ENCODE measurements around the gene RANBP2. TPM values are rescaled to one million over a fixed set of nuclear protein-coding genes. Genes with fewer than 3 reads are reported as not detected.
"Not testable (repeated sequence)": the region's sequence is repeated elsewhere in the genome, so short reads cannot be mapped to it uniquely, and the experiment has no call there.

Gene RANBP2
- total RNA-seq (10 to 100 TPM; 59.8 to 86.7 (median 66.5) TPM), polyA plus RNA-seq (1 to 10 TPM; 7.4 to 9.6 (median 8.1) TPM)
- long read RNA-seq, donor 1, partial matches to known transcripts, result 5 of 5 reads
- long read RNA-seq, donor 1, other reads (novel, unspliced or antisense), result 0 of 5 reads
- long read RNA-seq, donor 2, result 0 reads

DNA sequence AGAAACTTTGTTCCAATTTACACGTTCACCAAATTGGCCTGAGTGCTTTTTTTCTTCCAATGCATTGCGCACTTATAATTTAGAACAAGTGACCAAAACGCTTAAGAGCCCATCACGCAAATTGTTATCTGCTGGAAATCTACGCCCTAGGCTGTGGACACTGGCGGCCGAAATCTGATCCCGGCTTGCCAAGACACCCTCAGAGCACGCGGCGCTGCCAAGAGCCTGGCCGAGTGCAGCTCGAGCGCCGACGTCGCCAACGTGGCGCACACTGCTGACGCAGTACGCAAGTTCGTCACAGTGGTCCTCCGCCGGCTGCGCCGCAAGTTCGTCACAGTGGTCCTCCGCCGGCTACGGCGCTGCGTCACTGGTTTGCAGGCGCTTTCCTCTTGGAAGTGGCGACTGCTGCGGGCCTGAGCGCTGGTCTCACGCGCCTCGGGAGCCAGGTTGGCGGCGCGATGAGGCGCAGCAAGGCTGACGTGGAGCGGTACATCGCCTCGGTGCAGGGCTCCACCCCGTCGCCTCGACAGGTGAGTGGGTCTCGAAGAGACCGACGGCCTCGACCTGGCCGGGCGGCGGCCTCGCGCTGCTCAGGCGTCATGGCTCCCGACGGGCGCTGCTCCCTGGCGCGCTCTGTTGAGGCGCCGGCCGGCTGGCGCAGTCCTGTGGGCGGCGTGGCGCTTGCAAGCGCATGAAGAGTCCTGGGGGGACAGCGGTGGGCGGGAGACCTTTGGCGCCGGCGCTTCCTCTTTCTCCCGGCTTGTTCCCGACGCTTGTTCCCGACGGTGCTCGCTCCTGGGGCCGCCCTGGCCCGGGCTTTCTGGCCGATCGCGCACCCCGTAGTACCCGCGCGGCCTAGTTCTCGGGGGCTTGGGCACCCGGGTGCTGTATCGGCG is at the start of gene RANBP2:
Gene RANBP2 (plus strand): TSS at position 334 of the 896 bp plus-strand sequence. CDS start 125 bp downstream, at position 459.
- peak within 1 kb of the TSS; percentile 69 to 94 (median 80) for H3K4me3 ChIP-seq
- peak within 1 kb of the TSS; percentile 94 to 99 (median 96) for H3K27ac ChIP-seq
- peak; percentile 98 for DNase-seq
- H3K4me1 ChIP-seq, result peaks cover 8 to 51% (median 27%) of the 10 kb centered on the region in 6 donors
- no peaks in the 10 kb centered on the region for H3K27me3 ChIP-seq (replicated peaks in 1 of 7)
- 0 to 1% (median 0%) methylated on average over 47 to 97 of the region's 97 CpGs for WGBS, 5 donors
- TF ChIP-seq POLR2A (IDR thresholded peaks at IDR 0.05) (peak in 2 of 3 donors; percentile 67 to 89), POLR2AphosphoS5 (IDR thresholded peaks at IDR 0.05) (peak; percentile 99 to 100 (median 99))
- TF ChIP-seq, protein P1, sequence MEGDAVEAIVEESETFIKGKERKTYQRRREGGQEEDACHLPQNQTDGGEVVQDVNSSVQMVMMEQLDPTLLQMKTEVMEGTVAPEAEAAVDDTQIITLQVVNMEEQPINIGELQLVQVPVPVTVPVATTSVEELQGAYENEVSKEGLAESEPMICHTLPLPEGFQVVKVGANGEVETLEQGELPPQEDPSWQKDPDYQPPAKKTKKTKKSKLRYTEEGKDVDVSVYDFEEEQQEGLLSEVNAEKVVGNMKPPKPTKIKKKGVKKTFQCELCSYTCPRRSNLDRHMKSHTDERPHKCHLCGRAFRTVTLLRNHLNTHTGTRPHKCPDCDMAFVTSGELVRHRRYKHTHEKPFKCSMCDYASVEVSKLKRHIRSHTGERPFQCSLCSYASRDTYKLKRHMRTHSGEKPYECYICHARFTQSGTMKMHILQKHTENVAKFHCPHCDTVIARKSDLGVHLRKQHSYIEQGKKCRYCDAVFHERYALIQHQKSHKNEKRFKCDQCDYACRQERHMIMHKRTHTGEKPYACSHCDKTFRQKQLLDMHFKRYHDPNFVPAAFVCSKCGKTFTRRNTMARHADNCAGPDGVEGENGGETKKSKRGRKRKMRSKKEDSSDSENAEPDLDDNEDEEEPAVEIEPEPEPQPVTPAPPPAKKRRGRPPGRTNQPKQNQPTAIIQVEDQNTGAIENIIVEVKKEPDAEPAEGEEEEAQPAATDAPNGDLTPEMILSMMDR (IDR thresholded peaks at IDR 0.05 in 8 of 11, conservative IDR thresholded peaks at IDR 0.05 in 3 of 11), result peak in 1 of 11 experiments; percentile 11
- no peaks in the 10 kb centered on the region for H3K9me3 ChIP-seq
- intact Hi-C loops (cut with DNase I; ENCODE audit: low total_unique reads), result no loop called here
- H3K36me3 ChIP-seq, result no peaks in the 10 kb centered on the region

DNA sequence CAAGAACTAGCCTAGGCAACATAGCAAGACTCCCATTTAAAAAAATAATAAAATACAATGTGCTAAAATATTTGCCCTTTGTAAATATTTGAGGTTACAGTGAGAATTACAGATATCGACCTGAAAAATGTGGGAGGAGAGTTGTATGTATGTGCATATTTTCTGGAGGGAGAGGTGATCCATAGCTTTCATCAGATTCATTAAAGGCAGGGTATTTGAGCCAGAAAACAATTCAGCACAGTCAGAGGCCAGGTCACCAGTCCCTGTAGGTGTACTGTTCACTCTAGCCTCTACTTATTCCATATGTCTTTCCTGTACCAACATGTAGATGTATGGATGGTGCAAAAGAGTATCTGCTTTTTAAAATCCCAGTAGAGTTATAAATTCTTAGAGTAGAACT is 49.0 kb upstream of the RANBP2 start:
- H3K27me3 ChIP-seq (replicated peaks in 1 of 7); H3K9me3 ChIP-seq; H3K4me3 ChIP-seq; intact Hi-C loops (cut with DNase I; ENCODE audit: low total_unique reads); H3K4me1 ChIP-seq; H3K27ac ChIP-seq; DNase-seq: not testable (repeated sequence)
- WGBS, 5 donors, result 88 to 100% (median 91%) methylated on average over 1 of the region's 1 CpG
- H3K36me3 ChIP-seq, result peaks cover 4 to 22% (median 5%) of the 10 kb centered on the region in 6 donors

DNA sequence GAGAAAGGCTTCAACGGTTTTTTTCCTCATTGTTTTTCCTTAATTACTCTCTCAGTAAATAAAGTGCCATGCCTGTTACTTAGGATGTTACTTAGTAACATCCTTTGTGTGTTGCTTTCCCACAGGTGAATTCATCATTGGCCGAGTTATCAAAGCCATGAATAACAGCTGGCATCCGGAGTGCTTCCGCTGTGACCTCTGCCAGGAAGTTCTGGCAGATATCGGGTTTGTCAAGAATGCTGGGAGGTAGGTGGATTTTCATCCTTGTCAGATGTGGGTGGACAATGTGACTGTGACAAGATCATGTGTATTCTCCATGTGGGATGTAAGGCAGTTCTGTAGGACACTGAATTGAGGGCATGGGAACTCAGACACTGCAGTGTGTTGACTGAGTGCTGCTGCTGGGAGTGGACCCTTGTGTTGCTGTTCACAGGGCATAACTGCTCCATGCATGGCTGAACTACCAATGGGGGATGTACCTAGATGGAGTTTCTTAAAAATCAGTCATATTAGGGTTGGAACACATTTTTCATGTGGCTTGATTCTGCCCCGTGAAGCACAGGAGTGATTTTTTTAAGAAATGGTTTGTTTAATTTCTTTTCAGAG is 47.0 kb upstream of the RANBP2 start:
- H3K27ac ChIP-seq; H3K4me1 ChIP-seq; H3K4me3 ChIP-seq; H3K9me3 ChIP-seq; intact Hi-C loops (cut with DNase I; ENCODE audit: low total_unique reads); DNase-seq; H3K27me3 ChIP-seq (replicated peaks in 1 of 7): not testable (repeated sequence)
- H3K36me3 ChIP-seq, result peaks cover 4 to 38% (median 10%) of the 10 kb centered on the region in 6 donors
- WGBS, 5 donors, result 10 to 78% (median 58%) methylated on average over 1 to 2 of the region's 6 CpGs; no CpG with 5 or more reads in 1 of the 5 donors

DNA sequence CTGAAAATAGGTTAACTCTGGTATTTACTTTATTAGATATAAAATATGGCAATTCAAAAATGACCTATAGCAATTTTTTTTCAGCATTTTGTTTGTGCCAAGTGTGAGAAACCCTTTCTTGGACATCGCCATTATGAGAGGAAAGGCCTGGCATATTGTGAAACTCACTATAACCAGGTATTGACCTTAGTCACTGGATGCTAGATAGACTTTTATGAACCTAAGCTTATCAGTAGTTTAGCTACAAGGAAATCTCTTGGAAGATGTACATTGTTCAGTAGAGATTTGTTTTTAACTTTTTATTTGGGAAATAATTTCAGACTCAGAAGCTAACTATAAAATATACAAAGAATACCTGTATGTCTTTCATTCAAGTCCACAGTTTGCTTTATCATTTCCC is 42.8 kb upstream of the RANBP2 start:
- not testable (repeated sequence) for H3K27ac ChIP-seq, DNase-seq

DNA sequence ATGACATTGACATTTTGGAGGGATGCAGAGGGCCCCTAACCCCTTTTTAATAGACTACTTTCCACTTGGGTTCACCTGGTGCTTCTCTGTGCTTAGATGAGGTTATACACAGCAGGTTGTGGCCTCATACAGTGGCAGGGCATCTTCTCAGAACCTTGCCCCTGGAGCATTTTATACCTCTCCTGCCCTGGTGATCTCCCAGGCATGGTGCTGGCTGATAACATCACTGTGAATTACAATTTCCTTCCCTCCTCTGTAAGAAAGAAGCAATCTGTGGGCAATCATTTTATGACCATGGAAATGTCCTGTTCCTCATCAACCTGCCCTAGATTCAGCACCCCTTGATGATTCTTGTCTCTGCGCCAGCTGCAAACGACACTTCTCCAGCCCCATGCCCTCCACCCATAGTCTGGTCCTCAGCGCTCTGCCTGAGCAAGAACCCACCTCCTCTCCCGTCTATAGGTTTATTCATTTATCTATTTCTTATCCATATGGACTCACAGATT is 42.0 kb upstream of the RANBP2 start:
- intact Hi-C loops (cut with DNase I; ENCODE audit: low total_unique reads); H3K27me3 ChIP-seq (replicated peaks in 1 of 7); DNase-seq; H3K9me3 ChIP-seq; H3K4me3 ChIP-seq; H3K4me1 ChIP-seq; H3K27ac ChIP-seq: not testable (repeated sequence)
- peaks cover 4 to 79% (median 16%) of the 10 kb centered on the region in 6 donors for H3K36me3 ChIP-seq
- 57 to 68% (median 59%) methylated on average over 4 of the region's 4 CpGs for WGBS, 5 donors

More for the DNA sequence above, 42.8 kb upstream of the RANBP2 start:
- WGBS, 5 donors, result 83 to 100% (median 88%) methylated on average over 1 of the region's 1 CpG; no CpG with 5 or more reads in 2 of the 5 donors
- H3K36me3 ChIP-seq, result peaks cover 4 to 71% (median 16%) of the 10 kb centered on the region in 6 donors
- H3K27me3 ChIP-seq (replicated peaks in 1 of 7); intact Hi-C loops (cut with DNase I; ENCODE audit: low total_unique reads); H3K4me1 ChIP-seq; H3K9me3 ChIP-seq; H3K4me3 ChIP-seq: not testable (repeated sequence)

Data from spleen (tissue), 13 donors.